ENCODE data around the gene CCDC57. TPM values are rescaled to one million over a fixed set of nuclear protein-coding genes. Genes with fewer than 3 reads are reported as not detected.

The CCDC57 gene
- total and polyA plus RNA-seq, 5 donors from 2014 or later = 27.7 to 76.6 (median 38.1) TPM

DNA sequence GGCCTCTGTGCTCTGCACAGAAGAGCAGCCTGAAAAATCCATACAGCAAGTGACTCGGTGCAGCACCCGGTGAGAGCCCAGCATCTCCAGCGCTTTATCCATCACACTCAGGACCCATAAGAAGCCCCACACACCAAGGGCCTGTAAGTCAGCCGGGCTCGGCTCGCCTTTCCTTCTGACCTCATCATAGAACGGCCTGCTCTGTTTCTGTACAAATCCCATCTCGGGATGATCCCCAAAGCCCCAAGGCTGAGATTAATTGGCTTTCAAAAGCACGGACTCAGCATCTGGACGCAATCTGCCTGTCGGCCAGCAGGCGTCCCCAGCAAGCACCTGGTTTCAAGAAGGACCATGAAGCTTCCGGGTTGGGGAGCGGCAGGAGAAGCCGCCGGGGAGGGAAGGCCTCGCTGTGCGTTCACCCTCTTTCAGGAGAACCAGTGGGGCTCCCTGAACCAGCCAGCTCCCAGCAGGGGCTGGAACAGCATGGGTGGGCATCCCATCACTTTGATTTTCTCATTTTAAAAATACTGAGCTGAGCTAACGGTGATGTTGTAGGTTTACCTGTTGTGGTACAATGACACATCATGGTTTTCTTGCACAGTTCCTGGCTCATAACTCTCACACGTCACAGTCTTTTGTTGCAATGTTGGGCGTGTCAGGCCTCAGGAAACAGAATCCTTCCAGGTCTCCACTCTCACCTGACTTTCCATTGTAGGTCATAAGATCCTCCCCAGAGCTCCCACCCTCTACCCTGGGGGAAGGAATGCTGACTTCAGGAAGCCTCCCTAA lies 6.7 kb downstream of the CCDC57 start:
- H3K9me3 ChIP-seq (ENCODE audit: control insufficient read depth in 2 of 2, low read length in 2 of 2) = no peaks in the 10 kb centered on the region
- H3K4me3 ChIP-seq (ENCODE audit: low read depth, low read length) = peak overlapping the region; percentile 65
- H3K27me3 Mint-ChIP-seq = no peaks in the 10 kb centered on the region
- H3K9me3 Mint-ChIP-seq = no peaks in the 10 kb centered on the region
- H3K36me3 ChIP-seq (ENCODE audit: control insufficient read depth, insufficient read depth, low read length) = no peaks in the 10 kb centered on the region
- peaks cover 5% of the 10 kb centered on the region for H3K36me3 Mint-ChIP-seq
- peak; percentile 70 to 94 (median 84) for DNase-seq
- H3K4me1 Mint-ChIP-seq = peaks cover 14 to 43% (median 21%) of the 10 kb centered on the region in 4 donors
- no peaks in the 10 kb centered on the region for H3K27me3 ChIP-seq (ENCODE audit: control insufficient read depth, insufficient read depth, low read length)
- peak overlapping the region; percentile 86 for H3K27ac ChIP-seq (ENCODE audit: insufficient read depth, low read length, poor library complexity, severe bottlenecking)
- peak; percentile 85 for ATAC-seq (ENCODE audit: low read depth in 2 of 2)
- H3K4me1 ChIP-seq (ENCODE audit: control insufficient read depth, insufficient read depth, low read length, poor library complexity, severe bottlenecking) = peaks cover 23% of the 10 kb centered on the region
- H3K27ac Mint-ChIP-seq = peak overlapping the region; percentile 94 to 98 (median 98)
- peak overlapping the region; percentile 62 to 73 (median 68) for H3K4me3 Mint-ChIP-seq

DNA sequence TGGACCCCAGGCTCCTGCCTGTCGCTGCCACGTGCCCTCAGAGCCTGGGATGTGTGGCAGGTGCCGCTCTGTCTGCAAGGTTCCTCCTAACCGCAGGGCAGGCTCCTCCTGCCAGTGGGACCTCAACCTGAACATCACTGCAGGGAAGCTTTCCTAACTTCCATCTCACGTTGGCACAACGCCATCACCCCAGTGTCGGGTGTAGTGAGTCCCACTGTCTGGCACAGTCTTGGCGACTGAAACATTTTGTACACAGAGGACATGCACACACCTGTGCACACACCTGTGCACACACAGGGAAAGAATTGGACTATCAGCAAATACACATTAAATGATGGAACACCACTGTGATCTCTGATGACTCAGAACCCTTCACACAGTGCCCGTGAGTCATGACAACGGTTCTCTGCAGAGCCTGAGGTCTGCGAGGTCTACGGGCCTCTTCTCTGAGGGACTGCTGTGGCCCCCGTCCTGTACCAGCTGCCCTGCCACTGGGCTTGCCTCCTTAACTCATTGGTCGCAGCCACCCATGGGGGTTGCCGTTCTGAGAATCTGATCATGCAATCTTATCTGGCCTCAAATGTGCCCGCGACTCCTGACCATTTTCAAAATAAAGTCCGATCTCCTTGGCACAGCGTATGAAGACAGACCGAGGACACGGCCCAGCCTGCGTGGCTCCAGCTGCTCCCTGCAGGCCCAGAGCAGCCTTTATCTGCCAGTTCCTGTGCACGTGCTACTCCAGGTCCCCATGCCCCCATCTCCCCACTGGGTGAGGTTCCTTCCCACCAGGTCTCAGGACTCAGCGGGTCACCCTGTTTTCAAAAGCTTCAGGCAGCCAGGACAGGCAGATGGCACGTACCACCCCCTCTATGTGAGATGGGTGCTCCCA lies 7.6 kb downstream of the CCDC57 start:
- peak in 1 of 2 donors; percentile 41 for ATAC-seq (ENCODE audit: low read depth in 2 of 2)
- H3K9me3 Mint-ChIP-seq = no peaks in the 10 kb centered on the region
- H3K4me1 Mint-ChIP-seq = peaks cover 18 to 50% (median 27%) of the 10 kb centered on the region in 4 donors
- H3K36me3 ChIP-seq (ENCODE audit: control insufficient read depth, insufficient read depth, low read length) = no peaks in the 10 kb centered on the region
- H3K4me3 Mint-ChIP-seq = no peak overlapping the region
- H3K36me3 Mint-ChIP-seq = peaks cover 5% of the 10 kb centered on the region
- no peaks in the 10 kb centered on the region for H3K27me3 Mint-ChIP-seq
- no peak overlapping the region for H3K4me3 ChIP-seq (ENCODE audit: low read depth, low read length)
- peak overlapping the region; percentile 86 for H3K27ac ChIP-seq (ENCODE audit: insufficient read depth, low read length, poor library complexity, severe bottlenecking)
- H3K4me1 ChIP-seq (ENCODE audit: control insufficient read depth, insufficient read depth, low read length, poor library complexity, severe bottlenecking) = peaks cover 32% of the 10 kb centered on the region
- no peaks in the 10 kb centered on the region for H3K9me3 ChIP-seq (ENCODE audit: control insufficient read depth in 2 of 2, low read length in 2 of 2)
- DNase-seq = no peak
- H3K27ac Mint-ChIP-seq = peak overlapping the region; percentile 94 to 98 (median 98)
- no peaks in the 10 kb centered on the region for H3K27me3 ChIP-seq (ENCODE audit: control insufficient read depth, insufficient read depth, low read length)

DNA sequence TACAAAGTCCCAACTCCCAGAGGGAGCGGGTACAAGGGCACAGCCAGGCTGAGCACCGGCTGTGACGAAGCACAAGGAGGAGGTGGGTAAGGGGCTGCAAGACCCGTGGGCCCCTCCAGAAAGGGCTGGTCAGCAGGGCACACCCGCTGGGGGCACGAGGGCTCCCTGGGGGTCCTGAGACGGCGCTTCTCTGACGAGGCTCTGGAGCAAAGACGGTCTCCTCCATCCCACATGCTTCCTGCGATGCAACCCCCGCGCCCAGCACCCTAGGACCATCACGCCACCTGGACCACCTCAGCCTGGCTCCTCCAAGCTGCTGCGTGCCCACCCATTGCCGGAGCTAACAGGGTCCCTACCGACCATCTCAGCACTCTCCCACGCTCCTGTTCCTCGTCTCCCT lies 8.7 kb downstream of the CCDC57 start:
- Histone ChIP-seq H3K4me1 (ENCODE audit: control insufficient read depth, insufficient read depth, low read length, poor library complexity, severe bottlenecking) (peaks cover 37% of the 10 kb centered on the region), H3K9me3 (ENCODE audit: control insufficient read depth in 2 of 2, low read length in 2 of 2) (no peaks in the 10 kb centered on the region), H3K27me3 (ENCODE audit: control insufficient read depth, insufficient read depth, low read length) (no peaks in the 10 kb centered on the region), H3K4me3 (ENCODE audit: low read depth, low read length) (no peak overlapping the region), H3K36me3 (ENCODE audit: control insufficient read depth, insufficient read depth, low read length) (no peaks in the 10 kb centered on the region), H3K27ac (ENCODE audit: insufficient read depth, low read length, poor library complexity, severe bottlenecking) (no peak overlapping the region)
- no peaks in the 10 kb centered on the region for H3K9me3 Mint-ChIP-seq
- ATAC-seq (ENCODE audit: low read depth in 2 of 2) = no peak
- H3K27me3 Mint-ChIP-seq = no peaks in the 10 kb centered on the region
- H3K4me1 Mint-ChIP-seq = peaks cover 18 to 51% (median 25%) of the 10 kb centered on the region in 4 donors
- DNase-seq = no peak
- peak overlapping the region in 1 of 4 donors; percentile 54 for H3K4me3 Mint-ChIP-seq
- H3K36me3 Mint-ChIP-seq = peaks cover 5% of the 10 kb centered on the region
- peak overlapping the region in 1 of 3 donors; percentile 62 for H3K27ac Mint-ChIP-seq

- DNase-seq (no peak), ATAC-seq (ENCODE audit: low read depth in 2 of 2) (no peak)
- H3K4me1 Mint-ChIP-seq = peaks cover 25 to 57% (median 30%) of the 10 kb centered on the region in 4 donors
- H3K27ac Mint-ChIP-seq = peak overlapping the region in 2 of 3 donors; percentile 78 to 91
- peaks cover 42% of the 10 kb centered on the region for H3K4me1 ChIP-seq (ENCODE audit: control insufficient read depth, insufficient read depth, low read length, poor library complexity, severe bottlenecking)
- peak overlapping the region in 1 of 4 donors; percentile 28 for H3K4me3 Mint-ChIP-seq
- H3K27me3 Mint-ChIP-seq = no peaks in the 10 kb centered on the region
- H3K4me3 ChIP-seq (ENCODE audit: low read depth, low read length) = no peak overlapping the region
- no peaks in the 10 kb centered on the region for H3K36me3 ChIP-seq (ENCODE audit: control insufficient read depth, insufficient read depth, low read length)
- no peak overlapping the region for H3K27ac ChIP-seq (ENCODE audit: insufficient read depth, low read length, poor library complexity, severe bottlenecking)
- H3K9me3 ChIP-seq (ENCODE audit: control insufficient read depth in 2 of 2, low read length in 2 of 2) = no peaks in the 10 kb centered on the region
- no peaks in the 10 kb centered on the region for H3K27me3 ChIP-seq (ENCODE audit: control insufficient read depth, insufficient read depth, low read length)
- peaks cover 9% of the 10 kb centered on the region for H3K36me3 Mint-ChIP-seq
- no peaks in the 10 kb centered on the region for H3K9me3 Mint-ChIP-seq
Measured at GRCh38 chr17:82202981-82203380, 9.7 kb downstream of the CCDC57 start.

- no peaks in the 10 kb centered on the region for H3K9me3 Mint-ChIP-seq
- H3K36me3 Mint-ChIP-seq = peaks cover 9% of the 10 kb centered on the region
- H3K27me3 Mint-ChIP-seq = no peaks in the 10 kb centered on the region
- Histone ChIP-seq H3K27me3 (ENCODE audit: control insufficient read depth, insufficient read depth, low read length) (no peaks in the 10 kb centered on the region), H3K36me3 (ENCODE audit: control insufficient read depth, insufficient read depth, low read length) (no peaks in the 10 kb centered on the region), H3K4me3 (ENCODE audit: low read depth, low read length) (no peak overlapping the region), H3K9me3 (ENCODE audit: control insufficient read depth in 2 of 2, low read length in 2 of 2) (no peaks in the 10 kb centered on the region), H3K27ac (ENCODE audit: insufficient read depth, low read length, poor library complexity, severe bottlenecking) (no peak overlapping the region), H3K4me1 (ENCODE audit: control insufficient read depth, insufficient read depth, low read length, poor library complexity, severe bottlenecking) (peaks cover 43% of the 10 kb centered on the region)
- peaks cover 25 to 61% (median 27%) of the 10 kb centered on the region in 4 donors for H3K4me1 Mint-ChIP-seq
- DNase-seq (no peak), ATAC-seq (ENCODE audit: low read depth in 2 of 2) (no peak)
- peak overlapping the region in 1 of 4 donors; percentile 43 for H3K4me3 Mint-ChIP-seq
- H3K27ac Mint-ChIP-seq = peak overlapping the region in 2 of 3 donors; percentile 62 to 67
Measured at GRCh38 chr17:82201498-82201910, 11.1 kb downstream of the CCDC57 start.

GRCh38 chr17:82200743-82201497 lies 11.7 kb downstream of the CCDC57 start:
- ATAC-seq (ENCODE audit: low read depth in 2 of 2) = peak; percentile 95 to 98
- Mint-ChIP-seq H3K9me3 (no peaks in the 10 kb centered on the region), H3K36me3 (peaks cover 11% of the 10 kb centered on the region), H3K27ac (peak overlapping the region; percentile 84 to 97 (median 96)), H3K27me3 (no peaks in the 10 kb centered on the region), H3K4me1 (peaks cover 19 to 57% (median 22%) of the 10 kb centered on the region in 4 donors), H3K4me3 (peak overlapping the region; percentile 20 to 68 (median 47))
- Histone ChIP-seq H3K27me3 (ENCODE audit: control insufficient read depth, insufficient read depth, low read length) (no peaks in the 10 kb centered on the region), H3K4me1 (ENCODE audit: control insufficient read depth, insufficient read depth, low read length, poor library complexity, severe bottlenecking) (peaks cover 37% of the 10 kb centered on the region), H3K27ac (ENCODE audit: insufficient read depth, low read length, poor library complexity, severe bottlenecking) (peak overlapping the region; percentile 67), H3K9me3 (ENCODE audit: control insufficient read depth in 2 of 2, low read length in 2 of 2) (no peaks in the 10 kb centered on the region), H3K36me3 (ENCODE audit: control insufficient read depth, insufficient read depth, low read length) (no peaks in the 10 kb centered on the region), H3K4me3 (ENCODE audit: low read depth, low read length) (peak overlapping the region; percentile 50)
- DNase-seq = peak; percentile 50 to 93 (median 81)

DNA sequence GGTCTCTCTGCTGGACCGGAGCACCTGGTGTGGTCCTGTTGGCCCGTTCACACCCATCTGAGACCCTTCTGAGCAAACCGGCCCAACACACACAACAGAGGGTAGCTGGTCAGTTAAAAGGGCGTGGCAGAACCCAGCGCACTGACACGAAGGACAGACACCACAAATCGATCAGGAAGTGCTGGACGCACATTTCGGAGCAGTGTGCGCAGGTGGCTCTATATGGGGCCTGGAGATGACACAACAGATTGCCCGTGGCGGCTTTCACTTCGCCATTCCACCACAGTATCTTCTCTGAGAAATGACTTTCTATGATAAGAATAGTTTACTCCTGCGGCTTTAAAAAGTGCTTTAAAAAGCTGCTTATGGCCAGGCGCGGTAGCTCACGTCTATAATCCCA lies 12.5 kb downstream of the CCDC57 start:
- Mint-ChIP-seq H3K4me1 (peaks cover 16 to 49% (median 17%) of the 10 kb centered on the region in 4 donors), H3K9me3 (no peaks in the 10 kb centered on the region), H3K27me3 (no peaks in the 10 kb centered on the region), H3K4me3 (peak overlapping the region; percentile 20 to 68 (median 47)), H3K27ac (peak overlapping the region; percentile 84 to 97 (median 96)), H3K36me3 (peaks cover 19% of the 10 kb centered on the region)
- Histone ChIP-seq H3K36me3 (ENCODE audit: control insufficient read depth, insufficient read depth, low read length) (peaks cover under 1% of the 10 kb centered on the region), H3K9me3 (ENCODE audit: control insufficient read depth in 2 of 2, low read length in 2 of 2) (no peaks in the 10 kb centered on the region), H3K4me3 (ENCODE audit: low read depth, low read length) (peak overlapping the region; percentile 50), H3K4me1 (ENCODE audit: control insufficient read depth, insufficient read depth, low read length, poor library complexity, severe bottlenecking) (peaks cover 31% of the 10 kb centered on the region), H3K27me3 (ENCODE audit: control insufficient read depth, insufficient read depth, low read length) (no peaks in the 10 kb centered on the region), H3K27ac (ENCODE audit: insufficient read depth, low read length, poor library complexity, severe bottlenecking) (peak overlapping the region; percentile 67)
- DNase-seq (no peak), ATAC-seq (ENCODE audit: low read depth in 2 of 2) (no peak)
